G401 (cell line): ENCODE data around the gene EPHA10. TPM values are rescaled to one million over a fixed set of nuclear protein-coding genes. Genes with fewer than 3 reads are reported as not detected.
"Not testable (repeated sequence)": the region's sequence is repeated elsewhere in the genome, so short reads cannot be mapped to it uniquely, and the experiment has no call there.

Experiments used
- DNase-seq: peaks from one replicate; pipeline ENCODE4 v3.0.0-alpha.2; 2015; ENCODE audit warnings: low spot score
- in situ Hi-C: cut with HindIII; loops from 2 replicates; pipeline ENCODE4 v1.10.0; 2016; ENCODE audit warnings: low sequenced_read_pairs, mixed read lengths
- total RNA-seq: library from RNA; depleted of rRNA; stranded (reverse); fragments of >200 nt; shearing (Covaris generic); gene quantifications from 2 replicates; pipeline ENCODE4 v1.2.3, GENCODE V29; 2014

The EPHA10 gene
- total RNA-seq, 1 experiment from 2014 or later: 0.17 TPM

DNA sequence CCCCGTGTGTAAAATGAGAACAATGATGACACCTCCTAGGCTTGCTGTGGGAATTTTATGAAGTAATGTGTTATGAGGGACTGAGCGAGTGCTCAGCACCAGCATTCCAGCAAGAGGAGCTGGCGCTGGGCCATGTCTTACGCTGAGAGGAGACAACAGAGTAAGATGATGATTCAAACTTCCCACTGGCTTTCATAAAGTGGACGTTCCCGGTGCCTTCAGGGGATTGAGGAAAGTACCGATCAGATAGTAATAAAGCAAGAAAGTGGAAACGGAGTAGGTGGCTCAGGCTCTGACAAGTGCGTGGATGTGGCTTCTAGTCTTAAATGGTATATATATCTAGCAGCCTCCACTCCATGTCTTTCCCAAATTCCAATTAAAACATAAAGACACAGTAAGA, 23.8 kb downstream of the EPHA10 start:
- no peak for DNase-seq
- in situ Hi-C loops: no loop called here

DNA sequence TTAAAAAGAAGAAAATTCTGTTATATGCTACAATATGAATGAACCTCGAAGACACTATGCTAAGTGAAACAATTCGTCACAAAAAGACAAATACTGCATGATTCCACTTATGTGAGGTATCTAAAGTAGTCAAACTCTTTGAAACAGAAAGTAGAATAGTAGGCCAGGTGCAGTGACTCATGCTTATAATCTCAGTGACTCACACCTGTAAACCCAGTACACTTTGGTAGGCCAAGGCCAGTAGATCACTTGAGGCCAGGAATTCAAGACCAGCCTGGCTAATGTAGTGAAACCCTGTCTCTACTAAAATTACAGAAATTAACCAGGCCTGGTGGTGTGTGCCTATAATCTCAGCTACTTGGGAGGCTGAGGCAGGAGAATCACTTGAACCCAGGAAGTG, 25.7 kb downstream of the EPHA10 start:
- no peak for DNase-seq
- in situ Hi-C loops: no loop called here

DNA sequence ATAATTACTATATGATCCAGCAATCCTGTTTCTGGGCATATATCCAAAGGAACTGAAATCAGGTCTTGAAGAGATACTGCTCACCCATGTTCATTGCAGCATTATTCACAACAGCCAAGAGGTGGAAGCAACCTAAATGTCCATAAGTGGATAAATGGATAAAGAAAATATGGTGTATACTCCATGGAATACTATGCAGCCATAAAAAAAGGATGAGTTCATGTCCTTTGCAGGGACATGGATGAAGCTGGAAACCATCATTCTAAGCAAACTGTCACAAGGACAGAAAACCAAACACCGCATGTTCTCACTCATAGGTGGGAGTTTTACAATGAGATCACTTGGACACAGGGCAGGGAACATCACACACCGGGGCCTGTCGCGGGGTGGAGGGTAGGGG, 26.3 kb downstream of the EPHA10 start:
- in situ Hi-C loops, DNase-seq: not testable (repeated sequence)

DNA sequence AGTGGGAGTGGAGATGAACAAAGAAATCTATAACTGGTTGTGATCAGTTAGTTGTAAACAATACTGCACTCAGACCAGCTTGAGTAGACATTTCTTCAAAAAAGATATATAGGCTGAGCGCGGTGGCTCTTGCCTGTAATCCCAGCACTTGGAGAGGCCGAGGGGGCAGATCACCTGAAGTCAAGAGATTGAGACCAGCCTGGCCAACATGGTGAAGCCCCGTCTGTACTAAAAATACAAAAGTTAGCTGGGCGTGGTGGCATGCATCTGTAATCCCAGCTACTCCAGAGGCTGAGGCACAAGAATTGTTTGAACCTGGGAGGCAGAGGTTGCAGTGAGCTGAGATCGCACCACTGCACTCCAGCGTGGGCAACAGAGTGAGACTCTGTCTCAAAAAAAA, 26.9 kb downstream of the EPHA10 start:
- in situ Hi-C loops, DNase-seq: not testable (repeated sequence)

DNA sequence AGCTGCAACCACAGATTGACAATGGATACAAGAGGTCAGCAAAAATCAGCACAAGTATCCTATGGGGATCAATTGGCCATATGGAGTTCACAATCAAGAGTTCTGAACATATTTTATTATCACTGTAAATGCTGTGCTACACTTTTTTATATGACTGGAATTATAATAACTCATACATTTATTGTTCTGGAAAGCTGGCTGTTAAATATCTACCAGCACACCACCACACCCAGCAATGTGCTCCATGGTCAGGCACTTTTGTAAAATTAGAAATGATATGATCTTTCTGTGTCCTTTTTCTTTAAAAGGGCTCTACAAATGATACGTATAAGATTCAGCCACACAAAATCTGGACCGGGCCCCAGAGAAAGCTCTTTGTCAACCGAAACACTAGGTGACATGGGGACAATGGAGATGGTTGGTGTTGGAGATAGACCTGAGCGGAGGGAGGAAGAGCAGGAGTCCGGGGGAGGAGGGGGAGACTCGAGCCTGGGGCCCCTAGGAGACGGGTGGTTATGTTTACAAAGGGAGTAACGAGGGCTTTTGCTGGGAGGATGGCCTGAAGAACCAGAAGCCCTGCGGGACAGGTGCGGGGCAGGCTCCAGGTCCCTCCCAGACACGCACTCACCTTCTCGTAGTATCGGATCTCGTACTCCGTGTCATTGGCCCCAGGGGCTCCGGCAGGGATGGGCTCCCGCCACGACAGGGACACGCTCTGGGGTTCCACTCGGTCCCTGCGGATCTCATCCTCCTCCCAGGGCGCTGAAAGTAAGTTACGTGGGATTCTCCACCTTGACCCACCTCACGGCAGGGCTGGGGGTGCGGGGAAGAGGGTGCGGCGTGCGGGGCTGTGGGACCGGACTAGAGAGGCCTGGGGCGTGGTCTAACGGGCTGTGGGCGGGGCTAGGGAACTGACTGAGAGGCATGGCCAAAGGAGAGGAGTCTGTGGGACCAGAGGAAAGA, 30.0 kb downstream of the EPHA10 start:
- DNase-seq: no peak
- in situ Hi-C loops: no loop called here

DNA sequence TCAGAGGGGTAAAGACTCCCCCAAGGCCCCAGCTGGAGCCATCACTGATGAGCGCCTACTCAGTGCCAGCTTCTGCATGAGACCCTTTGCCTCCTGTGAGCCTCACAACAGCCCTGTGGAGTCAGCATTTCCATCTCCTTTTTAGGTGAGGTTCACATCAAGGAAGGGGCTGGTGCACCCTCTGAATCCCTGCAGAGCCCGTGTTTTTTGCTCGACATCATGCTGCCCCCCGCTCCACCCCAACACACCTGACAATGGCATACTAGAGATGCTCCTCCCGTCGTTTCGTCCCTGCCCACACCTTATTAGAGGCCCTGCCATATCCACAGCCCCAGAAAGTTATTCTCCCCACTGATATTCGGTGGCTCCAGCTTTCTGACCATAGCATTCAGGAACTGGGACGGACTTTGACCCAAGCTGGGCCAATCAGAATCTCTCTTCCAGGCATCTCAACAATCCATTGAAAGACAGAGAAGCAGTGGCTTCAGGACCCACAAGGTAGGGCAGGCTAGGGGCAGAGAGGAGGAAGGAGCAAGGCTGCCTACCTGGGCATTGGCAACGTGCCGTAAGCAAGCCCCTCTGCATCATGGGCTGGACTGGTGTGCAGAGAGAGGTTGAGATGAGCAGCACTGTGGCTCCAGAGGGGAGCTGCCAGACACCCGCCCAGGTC, 32.7 kb downstream of the EPHA10 start:
- DNase-seq: no peak
- in situ Hi-C loops: no loop called here

DNA sequence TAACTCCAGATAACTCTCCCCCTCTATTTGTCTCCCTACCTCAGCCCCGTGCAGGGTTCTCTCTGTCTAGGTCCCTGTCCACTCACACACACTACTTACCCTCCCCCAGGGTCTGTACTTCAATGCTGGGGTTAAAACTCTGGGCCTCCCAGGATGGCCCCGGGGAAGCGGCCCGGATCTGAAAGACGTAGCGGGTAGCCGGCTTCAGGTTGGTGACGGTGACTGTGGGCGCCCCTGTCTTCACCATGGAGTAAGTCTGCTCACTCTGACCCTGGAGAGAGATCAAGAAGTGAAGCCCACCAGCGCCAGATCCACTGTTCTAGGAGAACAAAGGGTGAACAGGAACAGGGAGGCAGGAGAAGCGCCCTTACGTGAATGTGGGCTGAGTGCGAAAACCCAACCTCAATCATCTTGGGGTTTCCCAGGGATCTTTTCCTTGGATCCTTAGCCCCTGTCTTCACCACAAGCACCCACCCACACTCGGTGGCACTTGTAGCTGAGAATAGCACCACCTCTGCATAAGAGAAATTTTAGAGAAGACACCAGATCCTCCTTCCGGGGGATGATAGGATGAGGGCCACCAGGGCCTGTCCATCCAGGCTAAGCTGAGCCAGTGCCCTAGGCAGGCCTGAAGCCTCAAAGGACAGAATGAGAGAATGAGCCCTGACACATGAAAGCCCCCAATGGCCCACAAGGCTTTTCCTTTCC, 33.5 kb downstream of the EPHA10 start:
- in situ Hi-C loops: no loop called here
- DNase-seq: no peak

DNA sequence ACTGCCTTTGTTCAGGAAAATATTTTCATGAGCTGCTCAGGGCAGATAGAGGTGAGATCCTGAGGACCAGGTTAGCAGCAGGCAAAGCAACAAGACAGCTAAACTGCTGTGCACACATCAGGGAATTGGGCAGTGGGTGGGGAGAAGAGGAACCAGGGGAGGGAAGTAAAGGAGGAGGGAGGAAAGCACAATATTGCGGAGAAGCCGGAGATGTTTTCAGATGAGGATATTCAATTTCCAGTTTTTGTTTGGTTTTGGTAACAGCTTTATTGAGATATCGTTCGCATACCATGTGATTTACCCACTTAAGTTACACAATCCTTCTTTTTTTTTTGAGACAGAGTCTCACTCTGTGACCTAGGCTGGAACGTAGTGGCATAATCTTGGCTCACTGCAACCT, 34.5 kb downstream of the EPHA10 start:
- DNase-seq: no peak
- in situ Hi-C loops: no loop called here

DNA sequence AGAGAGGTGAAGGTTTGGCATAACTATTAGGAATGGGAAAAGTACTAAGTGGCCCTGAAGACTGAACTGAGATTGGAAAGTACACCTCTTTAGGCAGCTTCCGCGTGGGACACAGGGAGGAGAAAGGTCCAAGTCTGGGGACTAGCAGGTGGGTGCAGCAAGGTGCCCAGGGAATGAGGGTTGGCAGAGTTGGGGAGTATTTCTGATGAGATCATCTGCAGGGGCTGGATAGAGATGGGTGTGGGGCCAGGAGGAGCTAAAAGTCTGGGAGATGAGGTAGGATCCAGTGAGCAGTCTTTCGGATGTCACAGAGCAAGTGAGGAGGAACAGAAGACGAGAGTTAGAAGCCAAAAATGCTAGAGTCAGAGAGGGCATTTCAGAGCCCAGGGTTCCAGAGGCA, 36.5 kb downstream of the EPHA10 start:
- in situ Hi-C loops: no loop called here
- DNase-seq: no peak

DNA sequence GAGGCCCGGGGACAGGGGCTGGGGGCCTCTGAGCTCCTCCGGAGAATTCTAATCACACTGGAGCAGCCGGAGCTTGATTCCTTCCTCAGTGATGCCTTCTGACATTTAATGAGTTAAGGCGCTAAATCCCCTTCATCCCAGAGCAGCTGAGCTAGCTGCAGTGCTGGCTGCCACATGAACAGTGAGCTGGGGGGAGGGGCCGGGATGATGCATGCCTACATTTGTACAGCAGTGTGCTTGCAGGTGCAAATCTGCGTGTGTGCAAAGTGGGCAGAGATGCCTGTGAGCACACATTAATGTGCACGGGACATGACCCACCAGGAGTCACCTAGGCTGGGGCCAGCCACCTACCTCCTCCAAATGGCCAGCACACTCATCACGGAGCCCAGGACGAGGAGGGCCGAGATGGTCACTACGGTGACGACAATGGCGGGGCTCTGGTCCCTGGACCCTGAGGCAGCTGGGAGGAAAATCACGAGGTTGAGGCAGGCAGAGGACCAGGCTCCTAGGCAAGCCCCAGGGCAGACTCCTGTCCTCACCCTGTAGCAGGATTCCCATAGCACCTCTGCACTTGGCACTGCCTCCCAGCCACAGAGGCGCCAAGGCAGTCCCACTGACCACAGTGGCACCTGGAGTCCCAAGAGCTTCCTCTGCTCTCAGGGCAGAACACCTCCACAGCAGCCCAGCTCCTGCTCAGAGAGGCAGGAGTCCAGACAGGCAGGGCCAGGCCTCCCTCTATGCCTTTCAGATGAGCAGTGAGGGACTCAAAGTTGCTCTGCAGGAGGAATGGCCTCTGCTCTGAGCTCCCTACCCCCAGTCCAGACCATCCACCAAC, 38.0 kb downstream of the EPHA10 start:
- DNase-seq: no peak
- in situ Hi-C loops: no loop called here

DNA sequence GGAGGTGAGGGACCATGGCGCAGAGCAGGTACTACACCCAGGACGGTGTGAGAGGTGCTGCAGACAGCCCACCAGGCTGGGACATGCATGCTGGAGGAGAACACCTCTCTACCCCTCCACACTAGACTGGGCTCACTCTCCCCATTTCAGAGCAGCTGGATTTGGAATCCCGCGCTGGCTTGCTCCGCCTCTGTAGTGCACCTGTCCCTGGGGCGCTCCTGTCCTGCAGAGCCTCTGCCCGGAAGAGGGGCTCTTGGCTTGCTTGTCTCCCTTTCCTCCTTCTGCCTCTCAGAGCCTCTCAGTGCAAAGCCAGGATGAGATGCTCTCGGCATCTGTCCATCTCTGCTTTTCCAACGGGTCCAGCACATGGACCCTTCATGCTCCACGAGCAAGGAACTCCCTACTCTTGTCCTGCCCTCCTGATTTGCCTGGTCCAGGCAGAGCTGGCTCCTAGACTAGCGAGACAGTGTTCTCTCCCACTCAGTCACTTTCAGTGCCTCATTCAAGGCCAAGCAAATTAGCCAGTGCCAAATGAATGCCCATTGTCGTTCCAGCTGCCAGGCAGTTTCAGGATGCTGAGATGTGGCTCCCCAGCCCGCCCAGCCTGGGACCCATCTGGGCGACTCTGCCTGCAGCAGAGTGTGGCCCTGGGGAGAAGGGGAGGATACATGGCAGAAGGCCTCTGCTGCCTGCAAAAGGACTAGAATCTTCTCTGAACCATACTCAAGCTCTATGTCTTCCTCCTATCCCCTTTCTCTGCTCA, 38.9 kb downstream of the EPHA10 start:
- in situ Hi-C loops: no loop called here
- DNase-seq: no peak

DNA sequence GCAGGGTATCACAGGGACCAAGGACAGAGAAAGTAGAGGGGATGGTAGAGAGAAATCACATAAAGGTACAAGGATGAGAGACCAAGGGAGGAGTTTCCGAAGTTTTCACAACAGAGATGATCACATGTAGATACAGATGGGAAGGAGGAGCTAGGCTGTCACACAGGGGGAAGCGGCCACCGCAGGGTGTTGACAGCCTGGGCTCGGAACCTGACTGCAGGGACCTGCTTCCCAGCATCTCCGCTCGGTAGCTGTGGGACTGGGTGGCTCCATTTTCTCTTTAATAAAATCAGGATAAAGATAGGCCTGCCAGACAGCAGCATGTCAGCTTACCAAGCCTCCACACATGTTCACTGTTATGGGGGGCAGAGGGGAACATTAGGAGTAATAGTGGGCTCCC, 40.3 kb downstream of the EPHA10 start:
- no peak for DNase-seq
- in situ Hi-C loops: no loop called here

DNA sequence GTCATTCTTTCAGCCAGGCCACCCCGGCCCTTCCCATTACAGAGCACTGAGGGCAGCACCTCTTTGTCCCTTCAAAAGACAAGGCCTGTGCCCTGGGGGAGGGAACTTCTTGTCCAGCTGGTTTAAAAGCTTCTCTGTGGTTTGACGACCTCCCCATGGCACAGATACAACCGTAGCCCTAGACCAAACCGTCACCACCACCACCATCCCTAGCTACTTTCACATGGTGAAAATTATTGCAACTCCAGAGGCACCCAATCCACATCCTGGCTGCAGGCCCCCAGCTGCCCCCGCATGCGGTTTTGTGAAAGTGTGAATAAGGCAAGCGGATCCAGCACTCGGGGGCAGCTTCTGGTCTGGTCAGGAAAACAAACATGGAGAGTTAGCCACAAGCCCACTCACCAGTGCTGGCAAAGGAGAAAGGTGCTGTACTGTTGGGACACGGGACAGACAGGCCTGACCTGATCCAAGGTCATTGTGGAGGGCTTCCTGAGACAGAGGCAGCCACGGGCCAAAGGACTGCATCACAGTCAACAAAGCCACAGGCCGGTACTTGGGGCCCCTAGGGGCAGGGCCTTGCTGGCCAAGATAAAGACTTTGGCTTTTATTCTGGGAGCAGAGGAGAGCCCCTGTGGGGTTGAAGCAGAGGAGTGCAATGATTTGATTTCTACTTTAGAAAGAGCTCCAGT, 41.4 kb downstream of the EPHA10 start:
- in situ Hi-C loops: no loop called here
- no peak for DNase-seq

DNA sequence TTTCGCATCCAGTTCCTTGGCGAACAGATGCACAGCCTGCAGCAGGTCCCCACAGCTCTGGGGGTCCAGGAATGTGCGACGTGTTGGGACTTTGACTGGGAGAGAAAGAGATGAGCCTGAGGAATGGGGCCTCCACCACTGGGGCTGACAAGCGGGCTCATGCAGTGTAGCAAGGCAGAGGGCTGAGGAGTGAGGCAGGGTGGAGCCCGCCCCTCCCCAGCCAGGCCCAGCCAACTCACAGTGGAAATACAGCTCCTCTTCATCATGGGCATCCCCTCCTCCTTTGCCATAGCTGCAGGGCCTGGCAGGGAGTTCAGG, 41.9 kb downstream of the EPHA10 start:
- in situ Hi-C loops: no loop called here
- no peak for DNase-seq

DNA sequence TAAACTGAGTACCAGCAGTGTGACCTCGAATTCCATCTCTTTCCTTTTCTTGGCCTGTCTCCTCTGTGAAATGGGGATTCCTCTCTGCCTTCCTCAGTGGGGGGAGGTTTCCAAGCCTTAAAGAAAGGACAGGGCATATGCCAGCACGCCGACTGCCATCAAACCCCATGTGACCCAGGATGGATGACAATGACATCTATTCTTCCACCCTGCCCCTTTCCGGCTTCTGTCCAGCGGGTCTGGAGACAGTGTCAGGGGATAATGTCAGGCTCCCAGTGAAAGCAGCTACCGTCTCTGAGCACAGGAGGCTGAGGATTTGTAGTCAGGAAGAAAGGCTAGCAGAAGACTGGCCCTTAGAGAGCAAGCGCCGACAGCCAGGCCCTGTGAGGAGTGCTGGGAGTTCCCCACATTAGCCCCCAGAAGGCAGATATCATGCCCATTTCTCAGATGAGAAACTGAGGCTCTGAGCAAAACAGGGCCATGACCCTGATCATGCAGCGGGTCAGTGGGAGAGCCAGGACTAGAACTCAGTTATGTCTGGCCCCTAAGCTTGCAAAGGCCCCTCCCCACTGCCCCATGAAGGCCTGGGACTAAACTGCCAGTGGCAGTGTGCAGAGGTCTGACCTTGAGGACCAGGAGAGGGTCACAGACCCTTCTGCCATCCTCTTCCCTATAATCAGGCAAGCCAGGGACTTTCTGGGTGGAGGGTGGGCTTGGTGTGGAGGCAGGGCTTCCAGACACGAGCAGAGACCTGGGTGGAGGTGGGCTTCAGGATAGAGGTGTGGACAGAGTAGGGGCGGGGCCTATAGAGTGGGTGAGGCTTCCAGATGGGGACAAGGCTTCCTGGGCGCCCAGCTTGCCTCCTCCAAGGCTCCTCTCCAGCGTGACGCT, 42.5 kb downstream of the EPHA10 start:
- no peak for DNase-seq

DNA sequence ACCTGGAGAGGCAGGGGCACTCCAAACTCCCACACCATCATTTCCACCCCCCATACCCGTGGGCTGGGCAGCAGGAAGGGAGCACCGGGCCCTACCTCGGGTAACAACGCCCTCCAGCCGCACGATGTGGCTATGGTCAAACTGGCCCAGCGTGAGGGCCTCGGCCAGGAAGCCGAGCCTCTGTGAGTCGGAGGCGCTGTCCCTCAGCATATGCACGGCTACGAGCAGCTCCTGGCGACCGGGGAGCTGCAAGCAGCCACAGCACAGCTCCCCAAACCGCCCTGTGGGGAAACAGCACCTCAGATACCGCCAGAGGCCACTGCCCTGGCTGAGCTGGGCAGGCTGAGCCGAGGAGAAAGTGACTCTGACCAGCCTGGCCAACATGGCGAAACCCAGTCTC, 43.4 kb downstream of the EPHA10 start:
- DNase-seq: no peak
- in situ Hi-C loops: no loop called here

More for the DNA sequence above, 42.5 kb downstream of the EPHA10 start:
- in situ Hi-C loops: no loop called here
